ENCODE measurements around the gene SP8.
A peak's percentile ranks its signal among the peaks of the same experiment; 100 is the strongest.

SP8 gene

DNA sequence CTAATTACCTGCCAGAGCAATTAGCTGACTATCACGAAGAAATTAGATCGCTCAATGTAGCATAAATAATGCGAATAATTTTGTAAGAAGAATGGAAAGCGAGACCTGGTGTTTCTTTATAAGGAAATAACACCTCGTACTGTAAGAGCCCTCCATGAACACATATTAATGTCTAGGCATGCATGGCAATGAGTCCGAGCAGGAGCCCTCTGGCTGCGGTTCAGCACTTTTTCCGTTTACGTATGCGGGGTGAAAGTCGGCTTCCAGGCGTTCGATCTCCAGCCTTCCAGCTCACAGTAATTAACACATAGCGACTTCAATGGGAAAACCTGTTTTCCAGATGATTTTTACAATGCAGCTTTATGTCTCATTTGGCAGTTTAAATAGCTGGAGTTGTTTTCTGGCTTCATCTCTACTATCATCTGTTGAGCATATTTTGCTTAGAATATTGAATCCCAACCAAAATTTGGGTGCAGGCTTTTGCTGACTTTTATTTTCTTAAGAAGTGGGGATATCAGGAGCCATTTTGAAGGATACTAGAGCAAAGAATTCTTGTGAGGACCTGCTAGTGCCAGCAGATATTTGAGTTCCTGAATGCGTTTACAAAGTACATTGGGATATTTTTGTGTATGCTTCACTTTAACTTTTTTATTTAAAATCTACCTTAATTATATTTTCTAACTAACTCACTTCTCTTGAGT, 7.2 kb upstream of the SP8 start:
- peak in 1 of 2 experiments; percentile 45 for DNase-seq

DNA sequence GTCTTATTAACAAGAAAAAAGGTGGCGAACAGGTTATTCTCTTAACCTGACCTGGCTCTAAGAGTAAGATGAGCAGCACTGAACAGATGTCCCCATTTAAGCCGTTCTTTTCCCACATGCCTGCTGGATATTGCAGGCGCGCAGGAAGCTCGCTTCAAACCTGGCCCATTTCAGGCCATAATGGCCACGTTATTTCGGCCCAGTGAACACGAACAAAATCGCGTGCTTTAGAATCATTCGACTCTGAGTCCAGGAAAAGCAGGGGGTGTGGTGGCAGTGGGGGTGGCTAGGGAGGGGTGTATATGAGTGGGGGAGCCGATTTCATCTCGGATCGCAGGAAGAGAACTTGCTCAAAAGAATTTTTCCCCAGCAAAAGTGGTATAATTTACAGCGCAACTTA, 6.6 kb upstream of the SP8 start:
- peak in 1 of 2 experiments; percentile 29 for DNase-seq

DNA sequence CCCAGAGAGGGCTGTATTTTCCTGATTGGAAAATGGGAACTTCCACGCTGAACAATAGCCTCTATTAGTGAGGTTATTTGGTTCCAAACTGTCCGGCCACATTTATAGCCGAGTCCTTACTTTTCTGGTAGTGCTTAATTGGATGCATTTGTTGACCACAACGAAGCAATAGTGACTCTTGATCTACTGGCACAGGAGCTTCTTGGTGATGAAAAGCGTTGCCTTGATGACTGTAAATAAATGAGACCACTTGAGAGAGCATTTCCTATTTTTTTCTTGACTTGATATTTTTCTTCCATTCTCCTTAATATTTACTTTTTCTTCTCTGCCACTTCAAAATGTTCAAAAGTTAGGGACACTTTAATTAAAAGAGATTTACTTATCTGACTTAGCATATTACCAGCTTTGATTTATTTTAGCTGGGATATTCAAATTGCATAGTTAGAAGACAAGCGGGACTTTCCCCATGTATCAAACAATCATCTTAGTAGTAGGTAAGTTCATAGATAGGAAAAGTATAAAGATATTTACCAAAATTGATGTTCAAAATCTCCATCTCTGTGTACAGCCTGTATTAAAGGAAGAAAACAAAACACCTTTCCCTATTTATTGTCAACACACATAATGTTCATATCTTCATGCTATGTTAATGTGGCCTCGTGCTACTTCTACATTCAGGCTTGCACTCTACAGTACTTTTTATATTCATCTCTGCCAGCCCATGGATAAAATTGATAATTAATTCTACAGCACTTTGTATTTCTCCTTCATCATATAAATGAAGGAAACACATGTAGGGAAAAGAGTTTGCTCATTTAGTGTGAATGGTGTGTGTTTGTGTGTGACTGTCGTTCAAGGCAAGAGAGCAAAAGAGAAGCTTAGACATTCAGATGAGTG, 5.1 kb upstream of the SP8 start:
- DNase-seq: no peak

DNA sequence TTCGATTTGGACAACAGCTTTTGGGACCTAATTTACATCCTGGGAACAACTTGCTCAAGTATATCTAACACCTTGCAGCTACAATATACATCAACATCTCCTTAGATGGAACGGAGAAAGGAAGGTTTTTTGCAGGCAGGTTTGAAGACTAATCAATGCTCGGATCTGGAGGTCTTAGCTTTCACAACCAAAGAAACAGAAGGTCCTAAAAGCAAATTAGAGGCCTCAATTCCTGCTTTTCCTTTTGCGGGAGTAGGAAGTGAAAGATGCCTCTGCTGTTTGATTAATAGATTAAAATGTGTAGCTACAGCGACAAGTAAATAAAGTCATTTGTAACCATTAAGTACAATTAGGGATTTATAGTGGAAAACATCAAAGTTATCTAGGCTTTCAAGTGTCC, 3.7 kb upstream of the SP8 start:
- no peak for DNase-seq

DNA sequence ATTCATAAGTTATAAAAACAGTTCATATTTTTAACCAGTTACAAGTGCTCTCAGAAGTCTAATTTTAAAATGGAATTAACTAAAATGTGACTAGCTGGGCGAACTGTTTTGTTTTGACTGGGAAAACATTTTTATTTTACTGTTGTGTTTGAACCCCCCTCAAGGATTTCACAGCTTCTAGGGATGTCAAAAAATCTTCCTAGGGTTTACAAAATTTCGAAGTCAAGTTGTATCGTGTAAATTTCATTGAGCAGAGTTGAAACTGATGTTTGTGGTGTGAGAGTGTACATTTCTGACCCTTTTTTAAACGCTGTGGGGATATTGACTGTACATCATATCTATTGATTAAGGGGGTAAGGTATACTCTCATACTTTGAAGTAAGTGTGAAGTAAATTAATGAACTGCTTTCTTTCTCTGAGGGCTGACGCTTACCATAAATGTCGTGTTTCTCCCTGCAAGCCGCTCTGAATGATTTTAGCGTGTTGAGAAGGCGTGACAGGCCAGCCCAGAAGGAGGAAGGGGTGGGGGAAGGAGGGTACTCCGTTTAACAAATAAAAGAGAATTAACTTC, 1.8 kb upstream of the SP8 start:
- DNase-seq: no peak

DNA sequence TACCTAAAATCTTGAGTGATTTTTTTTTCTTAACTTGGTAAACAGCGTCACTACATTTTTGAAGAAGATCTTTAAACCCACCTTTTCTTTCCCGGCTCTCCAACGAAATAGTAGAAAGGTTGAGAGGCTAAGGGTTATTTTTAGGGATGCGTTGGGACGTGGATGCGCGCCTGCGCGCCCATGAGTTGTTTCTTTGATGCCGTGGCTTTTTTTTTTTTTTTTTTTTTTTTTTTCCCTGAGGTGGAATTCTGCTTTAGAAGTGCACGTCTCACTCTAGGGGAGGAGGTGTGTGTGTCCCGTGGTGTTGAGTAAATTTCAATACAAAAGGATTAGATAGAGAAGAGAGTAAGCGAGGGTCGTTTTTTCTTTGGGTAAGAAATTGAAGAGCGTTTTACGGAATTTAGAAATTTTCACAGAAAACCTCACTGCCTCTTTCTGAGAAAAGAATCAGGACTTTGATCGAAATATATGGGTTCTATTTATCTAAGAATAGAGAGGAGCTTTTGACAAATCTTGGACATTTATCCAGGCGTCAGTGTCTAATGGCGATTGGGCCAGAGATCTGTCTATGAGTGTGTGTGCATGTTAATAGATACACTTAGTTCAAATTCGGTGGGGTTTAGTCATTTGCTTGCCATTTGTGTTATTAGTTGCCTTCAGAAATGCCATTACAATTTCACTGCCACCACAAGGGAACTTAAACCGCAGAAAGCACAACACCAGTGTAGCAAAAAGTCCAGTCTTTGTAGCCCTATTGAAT, 1.2 kb upstream of the SP8 start:
- DNase-seq: no peak

DNA sequence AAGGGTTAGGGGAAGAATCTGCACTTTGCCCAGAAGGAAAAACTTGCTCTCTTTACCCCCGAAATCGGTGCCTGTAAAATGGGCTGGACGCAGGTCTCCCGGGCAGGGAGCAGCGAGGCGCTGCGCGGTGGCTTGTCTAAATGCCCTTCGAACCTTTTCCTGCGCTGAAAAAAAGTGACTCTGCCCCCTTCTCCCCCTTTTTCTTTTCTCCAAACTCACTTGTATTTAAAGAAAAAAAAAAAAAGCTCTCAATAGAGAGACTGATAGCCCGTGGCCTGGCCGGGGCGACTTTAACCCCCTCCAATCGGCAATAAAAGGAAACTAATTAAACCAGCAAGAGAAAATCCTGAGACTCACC, 286 bp downstream of the SP8 start:
- peak in 1 of 2 experiments; percentile 26 for DNase-seq

DNA sequence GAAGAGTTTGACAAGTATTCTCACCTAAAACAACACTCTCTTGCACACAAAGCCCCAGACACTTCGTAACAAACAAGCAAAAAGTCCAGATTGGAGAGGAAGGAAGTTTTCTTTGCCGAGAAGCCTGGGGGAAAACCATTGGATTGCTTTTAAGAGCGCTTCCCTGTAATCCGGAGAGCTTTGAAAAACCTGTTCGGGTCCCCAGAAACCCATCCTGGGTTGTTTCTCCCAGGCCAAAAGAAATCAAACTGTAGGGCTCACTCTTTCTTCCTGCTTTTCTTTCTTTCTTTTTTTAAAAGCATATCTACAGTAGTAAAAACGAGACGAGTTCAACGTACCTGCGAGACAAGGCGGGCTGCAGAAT, 655 bp downstream of the SP8 start:
- DNase-seq: no peak

DNA sequence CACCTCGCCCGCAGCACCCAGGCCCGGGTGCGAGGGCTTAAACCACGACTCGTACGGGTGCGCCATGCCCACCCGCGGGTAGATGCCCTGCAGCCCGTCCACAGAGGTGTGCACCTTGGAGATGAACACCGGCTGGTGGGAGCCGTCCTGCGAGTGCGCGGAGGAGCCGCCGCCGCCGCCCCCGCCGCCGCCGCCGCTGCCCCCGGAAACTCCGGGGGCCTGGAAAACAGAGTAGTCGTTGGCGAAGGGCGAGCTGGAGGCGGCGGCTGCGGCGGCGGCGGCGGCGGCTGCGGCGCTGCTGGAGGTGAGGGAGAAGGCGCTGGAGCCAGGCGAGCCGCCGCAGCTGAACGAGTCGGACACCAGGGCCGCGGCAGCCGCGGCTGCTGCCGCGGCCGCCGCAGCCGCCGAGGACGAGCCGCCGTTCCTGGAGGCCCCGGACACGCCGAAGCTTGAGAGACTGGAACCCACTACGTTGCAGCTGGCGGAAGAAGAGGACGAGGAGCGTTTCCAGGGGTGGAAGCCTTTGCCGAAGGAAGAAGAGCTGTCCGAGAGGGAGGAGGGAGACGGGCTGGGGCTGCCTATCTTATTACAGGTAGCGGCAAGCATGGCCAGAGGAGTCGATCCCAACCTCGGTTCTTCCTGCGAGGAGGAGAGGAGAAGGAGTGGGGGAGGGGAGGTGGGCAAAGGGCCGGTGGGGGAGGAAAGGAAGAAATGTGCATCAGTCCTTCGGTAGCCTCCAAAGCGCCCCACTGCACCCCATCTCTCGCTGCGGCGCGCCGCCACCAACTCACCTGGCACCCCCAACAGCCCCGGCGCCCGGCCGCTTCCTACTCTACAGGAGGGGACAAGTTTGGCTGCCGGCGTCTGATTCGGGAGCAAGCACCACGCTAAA, 1.3 kb downstream of the SP8 start:
- DNase-seq: no peak

DNA sequence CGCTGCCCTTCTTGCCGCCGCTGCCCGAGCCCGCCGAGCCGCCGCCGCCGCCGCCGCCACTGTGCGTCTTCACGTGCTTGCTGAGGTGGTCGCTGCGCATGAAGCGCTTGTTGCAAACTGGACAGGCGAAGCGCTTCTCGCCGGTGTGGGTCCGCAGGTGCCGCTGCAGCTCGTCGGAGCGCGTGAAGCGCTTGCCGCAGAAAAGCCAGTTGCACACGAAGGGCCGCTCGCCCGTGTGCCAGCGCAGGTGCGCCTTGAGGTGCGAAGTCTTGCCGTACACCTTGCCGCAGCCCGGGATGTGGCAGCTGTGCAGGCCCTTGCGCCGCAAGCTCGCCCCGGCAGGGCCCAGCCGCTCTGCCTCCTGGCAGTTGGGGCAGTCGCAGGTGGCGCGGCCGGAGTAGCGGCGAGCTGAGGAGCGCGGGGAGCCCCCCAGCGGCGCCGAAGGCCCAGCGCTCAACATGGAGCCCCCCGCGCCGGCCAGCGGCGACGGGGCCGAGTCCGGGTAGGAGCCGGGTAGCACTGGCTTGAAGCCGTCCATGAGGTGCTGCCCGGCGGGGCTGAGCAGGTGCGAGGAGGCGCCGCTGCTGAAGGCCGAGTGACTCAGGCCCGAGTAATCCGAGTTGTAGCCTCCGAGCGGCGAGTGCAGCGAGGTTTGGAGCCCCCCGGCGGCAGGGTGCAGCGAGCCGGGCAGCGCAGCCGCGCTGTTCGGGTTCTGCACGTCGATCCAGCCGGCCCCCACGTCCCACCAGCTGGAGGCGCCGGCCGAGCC, 2.1 kb downstream of the SP8 start:
- peak in 1 of 2 experiments; percentile 19 for DNase-seq

DNA sequence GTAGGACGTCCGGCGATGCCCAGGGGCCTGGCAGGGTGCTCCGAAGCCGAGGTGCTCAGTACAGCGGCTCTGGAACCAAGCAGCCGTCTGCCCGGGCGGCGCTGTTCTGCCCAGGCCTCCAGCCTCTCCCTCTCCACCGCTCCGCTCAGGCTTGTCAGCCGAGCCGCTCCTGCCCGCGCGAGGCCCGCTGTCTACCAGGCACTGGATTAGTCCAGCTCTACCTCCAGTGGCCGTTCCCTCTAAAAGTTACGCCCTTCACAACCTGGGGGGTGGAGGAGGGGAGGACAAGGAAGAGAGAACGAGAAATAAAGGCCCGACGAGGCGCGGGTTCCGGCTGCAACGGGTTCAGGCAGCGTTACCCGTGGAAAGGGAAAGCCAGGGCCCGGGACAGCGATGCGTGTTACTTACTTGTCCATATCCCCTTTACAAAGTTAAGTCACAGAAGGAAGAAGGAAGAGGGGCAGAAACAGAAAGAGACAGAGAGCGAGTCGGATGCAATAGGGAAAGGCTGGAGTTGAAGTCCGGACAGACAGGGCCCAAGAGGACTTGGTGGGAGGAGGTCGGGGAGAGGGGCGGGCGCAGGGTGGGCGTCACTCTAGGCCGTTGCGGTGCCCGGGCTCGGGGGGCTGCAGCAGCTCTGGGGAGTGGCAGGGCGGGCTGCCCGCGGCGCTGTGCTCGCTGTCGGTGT, 2.8 kb downstream of the SP8 start:
- no peak for DNase-seq

DNA sequence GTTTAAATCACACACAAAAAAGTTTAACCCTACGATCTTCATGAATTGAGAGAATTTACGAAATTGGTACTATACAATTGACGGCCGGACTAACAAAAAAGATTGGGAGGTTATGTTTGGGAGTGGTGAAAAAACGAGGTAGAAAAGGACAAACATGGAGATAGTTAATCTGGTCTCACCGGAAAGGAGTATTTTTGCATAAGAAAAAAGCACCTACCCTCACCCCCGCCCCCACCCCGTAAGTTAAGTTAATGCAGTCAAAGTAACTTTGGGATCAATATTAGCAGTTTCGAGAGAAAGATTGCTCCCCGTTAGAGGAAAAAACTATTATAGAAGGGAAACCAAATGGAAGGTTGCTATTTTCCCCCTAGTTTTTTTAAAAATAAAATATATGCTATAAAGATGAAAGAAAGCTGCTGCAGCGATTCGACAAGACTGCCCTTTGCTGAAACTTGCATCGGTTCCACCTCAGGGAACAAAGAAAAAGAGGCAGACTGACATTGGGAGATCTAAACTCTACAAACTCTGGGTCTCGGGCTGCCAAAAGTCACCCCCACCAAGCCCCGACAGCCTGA, 3.5 kb downstream of the SP8 start:
- no peak for DNase-seq

DNA sequence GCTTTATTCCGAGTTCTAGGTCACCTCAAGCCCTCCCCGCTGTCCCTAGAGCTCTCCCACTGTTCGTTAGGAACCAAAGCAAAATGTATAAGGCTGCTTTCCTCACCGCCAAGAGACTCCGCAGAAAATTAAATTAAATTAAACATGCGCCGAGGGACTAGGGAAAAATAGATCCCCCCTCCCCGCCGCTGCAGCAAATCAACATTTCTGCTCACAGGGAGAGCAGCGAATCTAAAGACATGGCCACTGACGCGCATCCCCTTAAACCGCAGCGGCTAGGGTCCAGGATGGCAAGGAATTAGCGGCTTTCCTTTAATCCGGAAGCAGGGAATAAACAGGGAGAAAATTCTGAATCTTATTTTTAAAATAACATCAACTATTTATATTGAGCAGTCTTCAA, 7.6 kb downstream of the SP8 start:
- DNase-seq: no peak

DNA sequence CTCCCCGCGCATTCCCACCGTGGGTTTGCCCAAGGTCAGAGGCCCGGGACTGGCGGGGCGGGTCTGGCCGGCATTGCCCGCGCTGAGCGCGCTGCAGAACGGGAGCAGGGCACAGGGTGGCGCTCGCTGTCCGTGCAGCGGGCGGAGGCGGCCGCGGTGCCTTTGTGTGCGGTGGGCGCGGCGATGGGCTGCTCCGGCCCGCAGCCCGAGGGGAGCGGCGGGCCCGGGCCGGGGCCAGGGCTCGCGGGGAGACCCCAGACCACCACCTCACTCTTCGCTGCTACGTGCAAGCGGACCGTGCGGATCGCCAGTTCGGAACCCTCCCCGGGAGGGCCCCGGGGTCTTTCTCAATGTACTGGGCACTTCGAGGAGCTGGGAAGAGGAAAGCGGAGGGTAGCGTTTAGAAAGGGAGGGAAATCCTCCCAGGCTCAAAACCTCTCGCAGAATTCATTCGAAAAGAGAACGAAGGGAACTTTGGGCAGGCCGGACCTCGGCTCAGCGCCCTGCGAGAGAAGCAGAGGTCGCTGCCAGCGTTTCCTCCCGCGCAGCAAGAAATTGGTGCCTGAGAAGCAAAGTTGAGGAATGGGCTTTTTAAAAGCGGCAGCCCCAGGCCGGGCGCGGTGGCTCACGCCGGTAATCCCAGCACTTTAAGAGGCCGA, 8.5 kb downstream of the SP8 start:
- peak in 1 of 2 experiments; percentile 67 for DNase-seq

DNA sequence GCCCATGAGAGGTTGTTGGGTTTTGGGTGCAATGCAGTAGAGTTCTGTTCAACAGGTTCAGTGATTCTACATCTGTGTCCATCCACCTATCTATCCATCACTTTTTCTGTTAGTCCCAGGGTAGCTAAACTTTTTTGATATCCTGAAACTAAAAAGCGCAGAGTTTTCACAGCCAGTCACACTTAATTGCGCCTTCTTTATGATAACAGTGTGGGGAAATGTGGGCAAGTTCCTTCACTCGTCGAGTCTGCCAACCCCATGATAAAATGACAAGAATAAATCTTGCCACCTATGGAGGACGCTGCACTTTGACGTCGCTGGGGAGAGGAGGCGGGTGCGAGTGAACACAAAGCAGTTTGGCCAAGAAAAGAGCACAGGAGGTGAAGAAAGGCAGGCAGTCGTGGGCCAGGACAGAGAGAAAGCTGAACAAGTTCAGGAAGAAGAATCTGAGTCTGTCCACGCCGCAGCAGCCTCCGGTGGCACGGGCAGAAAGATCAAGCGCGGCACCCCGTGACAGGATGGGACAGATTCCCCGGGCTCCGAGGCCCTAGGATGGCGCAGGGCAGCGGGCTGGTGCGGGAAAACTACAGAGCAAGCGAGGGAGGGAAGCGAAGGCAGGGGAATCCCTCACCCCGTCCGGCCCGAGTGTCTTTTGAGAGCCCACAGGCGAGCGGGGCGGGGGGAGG, 9.2 kb downstream of the SP8 start:
- no peak for DNase-seq

DNA sequence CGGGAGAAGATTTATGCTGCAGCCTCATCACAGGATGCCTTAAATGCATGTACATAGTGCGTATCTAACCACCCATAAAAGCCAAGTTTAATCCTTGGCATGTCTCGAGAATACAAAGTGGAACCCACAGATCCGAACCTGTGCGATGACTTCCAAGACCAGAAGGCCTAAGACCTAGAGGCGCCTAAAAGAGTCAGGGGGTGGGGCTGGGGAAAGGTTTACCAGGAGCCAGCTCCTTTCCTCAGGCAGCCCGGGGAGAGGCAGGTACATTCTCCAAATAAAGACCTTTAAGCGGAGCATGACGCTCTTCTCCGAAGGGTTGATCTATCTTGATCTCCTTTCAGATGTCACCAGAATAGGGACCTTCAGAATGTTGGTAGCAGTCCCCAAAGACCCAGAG, 9.7 kb downstream of the SP8 start:
- DNase-seq: no peak

DNA sequence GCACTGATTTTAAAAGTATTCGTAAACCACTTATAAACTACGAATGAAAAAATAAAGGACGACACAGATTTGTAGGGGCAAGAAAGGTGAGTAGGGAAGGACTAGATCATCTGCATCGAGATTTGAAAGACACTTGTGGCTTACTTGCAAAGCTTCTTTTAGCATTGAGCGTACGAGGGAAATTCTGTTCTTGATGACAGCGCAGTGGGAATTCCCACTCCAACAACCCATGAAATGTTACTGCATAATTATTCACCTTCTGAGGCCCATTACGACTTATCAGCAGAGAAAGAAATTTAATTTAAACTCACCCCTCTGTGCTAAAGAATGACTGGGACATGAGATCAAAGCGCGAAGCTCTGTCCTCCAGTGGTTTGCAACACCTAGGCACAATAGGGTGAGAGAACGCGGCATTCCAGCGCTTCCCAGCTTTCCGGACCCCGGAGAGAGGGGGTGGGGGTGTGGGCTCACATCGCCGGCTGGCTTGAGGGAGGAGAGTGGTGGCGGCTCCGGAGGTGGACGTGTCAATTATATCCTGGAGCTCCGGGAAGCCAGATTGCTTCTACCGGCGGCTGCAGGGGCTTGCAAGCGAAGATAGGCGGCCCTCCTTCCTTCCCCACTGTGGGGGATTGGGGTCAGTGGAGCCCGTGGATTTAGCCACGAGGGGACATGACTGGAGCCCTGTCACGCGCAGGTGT, 10.3 kb downstream of the SP8 start:
- DNase-seq: no peak

DNA sequence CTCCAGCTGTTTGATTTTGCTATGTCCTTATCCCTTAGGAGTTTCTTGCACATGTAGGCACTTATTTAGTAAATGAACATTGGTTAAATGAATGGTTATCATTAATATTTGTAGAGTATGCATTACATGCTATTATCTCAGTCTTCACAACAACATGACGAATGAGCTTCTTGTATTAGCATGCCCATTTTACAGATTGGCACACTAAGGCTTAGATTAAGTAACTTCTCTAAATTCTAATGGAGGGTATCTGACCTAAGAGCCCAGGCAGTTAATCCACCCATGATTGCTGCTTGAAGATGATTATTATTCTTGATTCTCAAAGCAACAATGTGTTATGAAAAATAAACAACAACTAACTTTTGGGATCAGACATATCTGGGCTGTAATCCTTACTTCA, 32.7 kb downstream of the SP8 start:
- DNase-seq: no peak

DNA sequence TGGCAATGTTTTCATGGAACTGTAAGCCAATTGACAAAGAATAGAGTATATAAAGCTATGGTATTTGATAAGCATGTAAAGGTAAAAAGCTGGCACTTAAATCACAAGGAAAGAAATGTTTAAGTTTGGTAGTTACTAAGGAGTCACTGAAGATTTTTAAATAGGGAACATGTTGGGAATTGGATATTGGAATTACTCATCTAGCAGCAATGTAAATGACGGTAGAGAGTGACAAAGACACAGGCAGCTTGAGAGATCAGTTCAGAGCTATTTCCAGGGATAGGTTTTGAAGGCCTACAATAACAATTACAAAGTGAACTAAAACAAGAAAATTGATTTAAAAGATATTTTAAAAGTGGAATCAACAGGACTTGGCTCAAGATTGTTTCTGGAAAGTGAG, 36.8 kb downstream of the SP8 start:
- no peak for DNase-seq

Data from NCI-H446 (cell line).